GM13976 (cell line): ENCODE data around the gene TMEM237.

ENCODE experiments used
- DNase-seq: peaks from one replicate; pipeline ENCODE4 v3.0.0; 2012; ENCODE audit warnings: low spot score
- in situ Hi-C: fragments of 300-500 bp; cut with MboI; formaldehyde crosslinking; loops from one replicate; pipeline ENCODE4 v1.12.0; 2022; ENCODE audit warnings: low sequenced_read_pairs, mixed read lengths, inconsistent platforms; ENCODE audit not compliant: unreplicated experiment
- TF ChIP-seq, protein P1 (sequence below): IDR thresholded peaks from 2 replicates; pipeline ENCODE4 v1.5.1; 2012; ENCODE audit warnings: borderline replicate concordance, mild to moderate bottlenecking; ENCODE audit not compliant: insufficient read depth; ENCODE audit errors: extremely low read depth, missing control alignments, control extremely low read depth

Gene TMEM237

DNA sequence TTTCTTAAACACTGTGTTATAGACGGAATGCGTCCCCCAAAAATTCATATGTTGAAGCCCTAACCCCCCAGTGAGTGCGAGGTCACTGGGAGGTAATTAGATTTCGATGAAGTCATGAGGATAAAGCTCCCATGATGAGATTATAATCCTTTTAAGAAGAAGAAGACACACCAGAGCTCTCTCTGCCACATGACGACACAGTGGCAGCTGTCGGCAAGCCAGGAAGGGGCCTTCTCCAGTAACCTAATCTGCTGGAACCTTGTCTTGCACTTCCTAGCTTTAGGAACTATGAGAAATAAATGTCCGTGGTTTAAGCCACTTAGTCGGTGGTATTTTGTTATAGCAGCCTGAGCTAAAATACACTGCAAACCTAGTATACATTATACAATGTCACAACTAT lies 12.3 kb downstream of the TMEM237 start:
- TF ChIP-seq, protein P1, sequence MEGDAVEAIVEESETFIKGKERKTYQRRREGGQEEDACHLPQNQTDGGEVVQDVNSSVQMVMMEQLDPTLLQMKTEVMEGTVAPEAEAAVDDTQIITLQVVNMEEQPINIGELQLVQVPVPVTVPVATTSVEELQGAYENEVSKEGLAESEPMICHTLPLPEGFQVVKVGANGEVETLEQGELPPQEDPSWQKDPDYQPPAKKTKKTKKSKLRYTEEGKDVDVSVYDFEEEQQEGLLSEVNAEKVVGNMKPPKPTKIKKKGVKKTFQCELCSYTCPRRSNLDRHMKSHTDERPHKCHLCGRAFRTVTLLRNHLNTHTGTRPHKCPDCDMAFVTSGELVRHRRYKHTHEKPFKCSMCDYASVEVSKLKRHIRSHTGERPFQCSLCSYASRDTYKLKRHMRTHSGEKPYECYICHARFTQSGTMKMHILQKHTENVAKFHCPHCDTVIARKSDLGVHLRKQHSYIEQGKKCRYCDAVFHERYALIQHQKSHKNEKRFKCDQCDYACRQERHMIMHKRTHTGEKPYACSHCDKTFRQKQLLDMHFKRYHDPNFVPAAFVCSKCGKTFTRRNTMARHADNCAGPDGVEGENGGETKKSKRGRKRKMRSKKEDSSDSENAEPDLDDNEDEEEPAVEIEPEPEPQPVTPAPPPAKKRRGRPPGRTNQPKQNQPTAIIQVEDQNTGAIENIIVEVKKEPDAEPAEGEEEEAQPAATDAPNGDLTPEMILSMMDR, result no peak
- DNase-seq, result no peak
- in situ Hi-C loops, result no loop called here

DNA sequence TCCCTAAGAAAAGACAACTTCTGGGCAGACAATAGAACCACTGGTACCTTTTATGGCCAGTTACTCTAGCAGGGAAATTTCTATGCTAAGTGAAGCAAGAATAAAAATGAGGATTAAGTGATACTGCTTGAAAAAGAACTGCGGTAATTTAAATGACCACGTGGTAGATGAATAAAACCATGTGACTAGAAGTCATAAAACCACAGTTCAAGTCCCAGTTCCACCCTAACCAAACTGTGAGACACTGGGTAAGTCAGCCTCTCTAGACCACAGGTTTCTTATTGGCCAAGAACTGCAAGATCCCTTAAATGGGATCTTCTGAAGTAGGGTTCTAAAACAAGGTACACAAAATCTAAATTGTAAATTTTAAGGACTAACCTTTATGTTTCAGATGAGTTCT lies 12.7 kb downstream of the TMEM237 start:
- DNase-seq, result no peak
- in situ Hi-C loops, result no loop called here
- TF ChIP-seq, protein P1, result no peak

DNA sequence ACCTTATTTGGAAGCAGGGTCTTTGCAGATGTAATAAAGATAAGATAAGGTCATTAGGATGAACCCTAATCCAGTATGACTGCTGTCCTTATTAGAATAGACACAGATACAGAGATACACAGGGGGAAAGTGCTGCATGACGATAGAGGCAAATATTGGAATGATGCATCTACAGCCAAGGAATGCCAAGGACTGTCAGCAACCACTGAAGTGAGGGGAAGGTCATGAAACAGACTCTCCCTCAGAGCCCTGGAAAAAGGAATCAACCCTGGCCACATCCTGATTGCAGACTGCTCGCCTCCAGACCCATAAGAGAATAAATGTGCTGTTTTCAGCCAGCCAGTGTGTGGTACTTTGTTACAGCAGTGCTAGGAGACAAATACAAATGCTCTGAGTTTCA lies 14.8 kb downstream of the TMEM237 start:
- TF ChIP-seq, protein P1, result no peak
- DNase-seq, result no peak

DNA sequence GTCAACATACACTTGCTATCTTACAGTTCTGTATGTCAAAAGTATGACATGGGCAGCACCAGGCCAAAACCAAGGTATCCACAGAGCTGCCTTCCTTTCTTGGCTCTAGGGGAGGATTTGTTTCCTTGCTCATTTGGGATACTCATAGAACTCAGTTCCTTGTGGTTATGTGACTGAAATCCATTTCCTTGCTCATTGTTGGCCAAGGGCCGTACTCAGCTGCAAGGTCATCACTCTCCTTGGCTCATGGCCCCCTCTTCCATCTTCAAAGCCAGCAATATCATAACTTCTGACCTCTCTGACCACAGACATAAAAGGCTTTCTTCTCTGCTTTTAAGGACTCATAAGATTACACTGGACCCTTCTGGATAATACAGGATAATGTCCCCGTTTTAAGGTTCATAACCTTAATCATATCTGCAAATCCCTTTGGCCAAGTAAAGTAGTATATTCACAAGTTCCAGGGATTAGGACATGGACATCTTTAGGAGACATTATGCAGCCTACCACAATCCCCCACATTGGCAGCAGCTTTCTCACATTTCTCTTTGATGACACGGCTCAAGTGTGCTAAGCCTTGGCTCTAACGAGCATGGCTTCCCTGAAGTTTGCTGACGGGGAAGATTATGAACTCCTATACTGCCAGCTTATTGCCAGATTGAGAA lies 20.9 kb downstream of the TMEM237 start:
- TF ChIP-seq, protein P1, result no peak
- DNase-seq, result no peak
- in situ Hi-C loops, result no loop called here

More for the DNA sequence above, 14.8 kb downstream of the TMEM237 start:
- in situ Hi-C loops, result no loop called here

DNA sequence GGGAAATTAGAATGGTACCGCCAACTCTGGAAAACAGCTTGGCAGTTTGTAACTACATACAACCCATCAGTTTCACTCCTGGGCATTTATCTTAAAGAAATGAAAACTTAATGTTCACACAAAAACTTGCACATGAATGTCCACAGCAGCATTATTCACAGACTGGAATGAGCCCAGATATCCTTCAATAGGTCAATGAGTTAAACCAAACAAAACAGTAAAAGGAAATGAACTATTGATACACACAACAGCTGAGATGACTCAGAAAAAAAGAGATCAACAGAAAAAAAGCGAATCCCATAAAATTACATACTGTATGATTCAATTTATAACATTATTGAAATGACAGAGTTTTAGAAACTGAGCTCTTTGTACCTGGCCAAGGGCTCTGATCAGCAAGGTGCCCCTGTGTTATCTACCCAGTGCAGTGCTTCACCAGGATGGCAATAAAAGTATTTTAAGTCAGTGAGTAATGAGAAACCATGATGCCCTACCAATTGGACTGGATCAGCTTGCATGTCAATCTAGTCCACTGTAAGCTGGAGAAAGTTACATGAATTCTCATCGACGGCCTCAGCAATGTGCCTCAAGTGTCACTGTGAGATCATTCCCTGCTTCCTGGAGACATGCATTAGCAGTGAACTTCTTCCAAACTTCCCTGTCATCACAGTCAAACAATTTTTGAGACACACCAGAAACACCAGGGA lies 21.9 kb downstream of the TMEM237 start:
- no peak for DNase-seq
- TF ChIP-seq, protein P1, result no peak
- in situ Hi-C loops, result no loop called here

DNA sequence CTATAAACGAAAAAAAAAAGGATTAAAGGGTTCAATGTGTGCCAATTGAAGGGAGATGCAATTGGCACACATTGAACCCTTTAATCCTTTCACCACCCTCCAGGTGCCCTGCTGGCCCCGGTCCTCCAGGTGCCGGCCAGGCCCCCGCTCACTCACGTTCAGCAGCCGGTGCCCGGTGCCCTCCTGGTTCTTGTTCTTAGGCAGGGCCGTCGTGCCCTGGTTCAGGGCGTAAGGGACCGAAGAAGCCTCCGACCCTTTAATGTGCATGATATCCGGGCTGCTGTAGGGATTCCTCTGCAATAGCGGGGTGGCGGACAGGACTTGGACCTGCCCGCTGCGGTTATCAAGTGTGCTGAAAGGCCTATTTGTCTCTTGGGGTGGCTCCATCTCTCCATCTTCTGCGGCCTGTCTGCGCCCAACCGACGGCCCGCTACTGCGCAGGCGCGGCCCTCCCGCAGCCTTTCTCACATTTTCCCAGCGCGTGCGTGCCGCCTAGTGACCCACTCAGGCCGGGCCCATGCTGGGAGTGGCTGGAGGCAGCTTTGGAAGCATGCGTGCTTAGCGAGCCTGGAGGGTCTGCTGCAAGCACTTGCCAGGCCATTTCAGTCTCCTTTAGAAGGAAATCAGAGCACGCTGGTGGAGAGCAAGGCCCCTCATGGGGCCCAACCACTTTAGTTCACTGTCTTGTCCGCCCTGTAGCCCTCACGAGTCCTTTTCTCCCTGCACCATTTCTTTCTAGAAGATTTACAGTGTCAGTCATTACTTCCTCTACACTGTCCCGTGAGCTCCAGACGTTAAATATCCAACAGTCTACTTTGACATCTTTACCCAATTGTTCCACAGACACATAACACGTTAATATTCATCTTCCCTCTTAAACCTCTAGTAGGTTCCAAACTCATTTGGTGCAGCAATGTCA lies 24.3 kb downstream of the TMEM237 start:
- TF ChIP-seq, protein P1, result no peak
- peak; percentile 34 for DNase-seq
- in situ Hi-C loops, result no loop called here
